WI38 (cell line): ENCODE results near the gene GRID2.

Experiments
- H3K4me3 ChIP-seq: 2 replicates; pipeline ENCODE4 v1.5.1; 2011; ENCODE audit warnings: low read depth, mild to moderate bottlenecking, control low read depth, low read length
- TF ChIP-seq, protein P1 (sequence below): IDR thresholded peaks from 2 replicates; pipeline ENCODE4 v1.5.1; 2012; ENCODE audit warnings: low read depth, mild to moderate bottlenecking, control low read depth, low read length

GRID2 gene

DNA sequence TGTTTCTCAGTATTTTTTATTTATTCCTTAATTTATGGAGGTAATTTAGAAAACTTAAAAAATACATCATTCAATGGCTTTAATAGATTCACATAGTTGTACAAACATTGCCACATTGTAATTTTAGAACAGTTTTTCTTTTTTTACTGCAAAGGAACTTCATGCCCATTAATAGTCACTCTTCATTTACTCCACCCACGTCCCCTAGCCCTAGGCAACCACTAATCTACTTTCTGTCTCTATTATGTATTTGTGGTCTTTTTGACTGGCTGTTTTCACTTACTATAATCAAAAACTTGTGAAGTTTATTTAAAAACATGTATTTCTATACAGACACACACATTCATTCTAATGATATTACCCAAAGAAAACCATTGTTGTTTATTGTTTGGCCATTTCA, 664.8 kb downstream of the GRID2 start:
- TF ChIP-seq, protein P1, sequence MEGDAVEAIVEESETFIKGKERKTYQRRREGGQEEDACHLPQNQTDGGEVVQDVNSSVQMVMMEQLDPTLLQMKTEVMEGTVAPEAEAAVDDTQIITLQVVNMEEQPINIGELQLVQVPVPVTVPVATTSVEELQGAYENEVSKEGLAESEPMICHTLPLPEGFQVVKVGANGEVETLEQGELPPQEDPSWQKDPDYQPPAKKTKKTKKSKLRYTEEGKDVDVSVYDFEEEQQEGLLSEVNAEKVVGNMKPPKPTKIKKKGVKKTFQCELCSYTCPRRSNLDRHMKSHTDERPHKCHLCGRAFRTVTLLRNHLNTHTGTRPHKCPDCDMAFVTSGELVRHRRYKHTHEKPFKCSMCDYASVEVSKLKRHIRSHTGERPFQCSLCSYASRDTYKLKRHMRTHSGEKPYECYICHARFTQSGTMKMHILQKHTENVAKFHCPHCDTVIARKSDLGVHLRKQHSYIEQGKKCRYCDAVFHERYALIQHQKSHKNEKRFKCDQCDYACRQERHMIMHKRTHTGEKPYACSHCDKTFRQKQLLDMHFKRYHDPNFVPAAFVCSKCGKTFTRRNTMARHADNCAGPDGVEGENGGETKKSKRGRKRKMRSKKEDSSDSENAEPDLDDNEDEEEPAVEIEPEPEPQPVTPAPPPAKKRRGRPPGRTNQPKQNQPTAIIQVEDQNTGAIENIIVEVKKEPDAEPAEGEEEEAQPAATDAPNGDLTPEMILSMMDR: no peak
- no peak overlapping the region for H3K4me3 ChIP-seq

DNA sequence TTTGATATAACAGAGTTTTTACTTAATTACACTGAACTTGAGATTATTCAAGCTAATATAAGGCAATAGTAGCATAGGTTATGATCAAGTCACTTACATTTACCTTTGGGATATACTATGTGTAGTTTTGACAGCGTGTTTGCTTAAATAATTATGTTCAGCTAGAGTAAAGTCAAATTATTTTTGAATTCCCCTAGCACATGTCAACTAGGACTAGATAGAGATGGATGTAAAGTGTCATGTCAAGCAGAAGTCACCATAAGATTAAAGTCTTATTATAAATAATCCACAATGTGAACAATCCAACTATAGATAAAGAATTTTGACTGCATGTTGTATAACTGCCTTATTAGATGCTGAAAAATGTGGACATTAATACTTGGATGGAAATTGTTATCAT, 665.2 kb downstream of the GRID2 start:
- TF ChIP-seq, protein P1: no peak
- H3K4me3 ChIP-seq: no peak overlapping the region

DNA sequence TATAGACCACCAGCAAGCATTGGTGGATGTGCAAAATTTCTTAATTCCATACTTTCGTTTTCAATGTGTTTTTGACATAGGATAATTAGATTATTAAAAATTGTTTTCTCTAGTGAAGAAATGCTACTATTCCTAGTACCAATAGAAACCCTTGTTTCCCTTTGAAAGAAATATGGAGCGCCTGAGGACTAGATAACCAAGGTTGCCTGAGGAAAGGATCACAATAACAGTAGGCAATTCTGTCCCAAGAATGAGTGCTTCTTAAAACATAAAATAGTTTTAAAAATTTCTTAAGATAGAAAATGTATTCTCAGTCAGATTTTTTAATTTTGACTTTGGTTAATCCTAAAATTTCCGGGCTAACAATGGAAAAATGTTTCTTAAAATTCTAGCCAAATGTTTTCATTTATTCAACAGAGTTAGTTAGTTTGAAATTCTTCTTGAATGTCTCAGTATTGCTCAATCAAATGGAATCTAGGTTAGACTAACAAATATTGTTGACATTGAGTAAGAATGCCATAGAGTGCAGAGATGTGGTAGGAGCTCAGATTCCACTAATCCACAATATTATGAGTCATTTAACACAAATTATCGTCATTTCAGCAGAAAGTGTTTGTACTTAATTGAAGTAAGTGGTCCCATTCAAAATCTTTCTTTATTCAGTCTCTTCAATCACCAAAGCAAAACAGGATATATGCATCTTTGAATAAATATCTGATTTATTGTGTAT, 666.0 kb downstream of the GRID2 start:
- no peak overlapping the region for H3K4me3 ChIP-seq
- TF ChIP-seq, protein P1: no peak

DNA sequence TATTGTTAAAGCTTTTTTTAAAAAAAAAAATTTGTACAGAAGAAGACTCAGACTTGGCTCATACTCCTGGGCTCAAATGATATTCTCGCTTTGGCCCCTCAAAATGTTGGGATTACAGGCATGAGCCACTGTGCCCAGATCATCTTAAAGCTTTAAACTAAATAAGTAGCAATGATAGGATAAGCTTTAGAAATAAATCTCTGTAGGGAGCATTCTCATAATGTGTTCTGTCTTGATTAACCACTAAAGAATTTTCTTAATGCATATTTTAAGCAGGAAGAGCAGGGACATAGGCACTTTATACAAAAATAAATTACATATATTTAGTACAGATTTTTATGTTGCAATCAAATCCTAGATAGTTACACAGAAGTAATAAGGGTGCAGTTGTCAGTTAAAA, 667.2 kb downstream of the GRID2 start:
- H3K4me3 ChIP-seq: no peak overlapping the region
- TF ChIP-seq, protein P1: no peak

DNA sequence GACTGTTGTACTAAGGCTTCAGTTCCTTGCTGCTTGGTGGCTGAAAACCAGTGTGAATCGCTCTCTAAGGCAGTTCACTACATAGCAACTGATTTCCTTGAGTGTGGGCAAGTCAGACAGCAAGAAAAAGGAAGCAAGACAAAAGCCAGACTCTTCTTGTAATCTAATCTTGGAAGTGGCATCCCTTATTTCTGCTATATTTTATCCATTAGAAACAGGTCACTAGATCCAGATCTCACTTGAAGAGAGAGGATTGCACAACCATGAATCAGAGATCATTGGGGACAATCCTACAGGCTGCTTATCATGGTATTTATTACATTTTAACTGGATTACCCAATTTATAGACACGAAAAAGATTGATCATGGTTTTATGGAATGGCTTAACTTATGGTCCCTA, 684.5 kb downstream of the GRID2 start:
- TF ChIP-seq, protein P1: no peak
- no peak overlapping the region for H3K4me3 ChIP-seq

DNA sequence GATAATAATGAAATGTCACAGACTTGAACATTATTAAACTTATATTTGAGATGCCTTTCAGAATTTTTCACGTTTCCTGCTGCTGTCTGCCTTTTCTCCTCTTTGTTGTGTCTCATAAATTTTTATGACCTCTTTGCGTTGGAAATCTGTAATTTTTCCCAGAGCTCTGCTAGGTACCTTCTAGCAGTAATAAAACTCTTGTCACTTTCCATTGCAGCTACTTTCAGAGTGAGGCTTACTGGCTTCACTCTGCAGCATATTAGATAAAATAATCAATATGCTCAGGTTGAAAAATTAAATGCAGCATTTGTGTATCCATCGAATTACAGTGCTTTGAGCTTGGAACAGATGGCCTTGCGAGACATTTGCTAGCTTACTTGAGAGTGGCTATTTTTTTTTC, 689.0 kb downstream of the GRID2 start:
- TF ChIP-seq, protein P1: no peak
- no peak overlapping the region for H3K4me3 ChIP-seq

DNA sequence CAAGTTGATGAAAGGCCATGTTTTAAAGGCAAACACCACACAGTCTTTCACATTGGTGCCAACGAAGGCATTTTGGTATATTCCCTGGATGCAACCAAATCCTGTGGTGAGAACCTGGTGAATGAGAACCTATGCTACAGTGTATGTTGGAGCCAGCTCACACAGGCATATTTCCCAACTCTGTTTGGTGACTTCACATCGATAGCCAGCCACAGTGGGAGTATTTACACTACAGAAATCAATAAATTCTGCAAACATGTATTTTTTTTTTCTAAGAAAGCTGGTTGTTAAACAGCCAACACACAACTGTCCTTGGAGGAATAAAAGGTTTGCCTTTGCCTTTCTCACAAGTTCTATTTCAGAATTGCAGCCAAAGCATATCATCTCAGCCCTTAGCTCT, 691.0 kb downstream of the GRID2 start:
- TF ChIP-seq, protein P1: no peak

More for the DNA sequence above, 691.0 kb downstream of the GRID2 start:
- no peak overlapping the region for H3K4me3 ChIP-seq
